Astrocyte of the spinal cord (primary cell): ENCODE data around the gene WDR31.

ENCODE experiments used
- DNase-seq: peaks from one replicate; pipeline ENCODE4 v3.0.0; 2011; ENCODE audit warnings: low read depth, low spot score
- H3K4me3 ChIP-seq: 2 replicates; pipeline ENCODE4 v1.5.1; 2011; ENCODE audit warnings: low read depth, mild to moderate bottlenecking, low read length, moderate library complexity
- in situ Hi-C: cut with HindIII; loops from 2 replicates; pipeline ENCODE4 v1.10.0; 2017; ENCODE audit warnings: low sequenced_read_pairs
- TF ChIP-seq, protein P1 (sequence below): IDR thresholded peaks from 2 replicates; pipeline ENCODE4 v1.5.1; 2012; ENCODE audit warnings: low read depth, mild to moderate bottlenecking, low read length, inconsistent platforms

The WDR31 gene

DNA sequence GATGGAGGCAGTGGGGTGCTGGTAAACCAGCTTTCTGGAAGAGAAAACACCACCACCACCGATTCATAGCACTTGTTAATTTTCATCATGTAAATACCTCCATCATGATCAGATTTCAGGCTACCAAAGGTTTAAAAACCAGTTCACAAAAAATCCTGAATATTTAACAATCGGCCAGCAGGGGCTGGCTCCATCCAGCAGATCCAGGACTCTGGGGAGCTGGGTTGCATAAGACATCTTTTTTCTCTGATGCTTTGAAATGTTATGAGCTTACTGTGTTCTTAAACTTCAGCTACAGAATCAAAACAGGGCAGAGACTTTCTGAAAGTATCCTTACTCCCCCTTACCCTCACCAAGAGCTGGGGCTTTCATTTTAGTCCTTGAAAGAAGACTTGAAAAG lies 22.3 kb downstream of the WDR31 start:
- TF ChIP-seq, protein P1, sequence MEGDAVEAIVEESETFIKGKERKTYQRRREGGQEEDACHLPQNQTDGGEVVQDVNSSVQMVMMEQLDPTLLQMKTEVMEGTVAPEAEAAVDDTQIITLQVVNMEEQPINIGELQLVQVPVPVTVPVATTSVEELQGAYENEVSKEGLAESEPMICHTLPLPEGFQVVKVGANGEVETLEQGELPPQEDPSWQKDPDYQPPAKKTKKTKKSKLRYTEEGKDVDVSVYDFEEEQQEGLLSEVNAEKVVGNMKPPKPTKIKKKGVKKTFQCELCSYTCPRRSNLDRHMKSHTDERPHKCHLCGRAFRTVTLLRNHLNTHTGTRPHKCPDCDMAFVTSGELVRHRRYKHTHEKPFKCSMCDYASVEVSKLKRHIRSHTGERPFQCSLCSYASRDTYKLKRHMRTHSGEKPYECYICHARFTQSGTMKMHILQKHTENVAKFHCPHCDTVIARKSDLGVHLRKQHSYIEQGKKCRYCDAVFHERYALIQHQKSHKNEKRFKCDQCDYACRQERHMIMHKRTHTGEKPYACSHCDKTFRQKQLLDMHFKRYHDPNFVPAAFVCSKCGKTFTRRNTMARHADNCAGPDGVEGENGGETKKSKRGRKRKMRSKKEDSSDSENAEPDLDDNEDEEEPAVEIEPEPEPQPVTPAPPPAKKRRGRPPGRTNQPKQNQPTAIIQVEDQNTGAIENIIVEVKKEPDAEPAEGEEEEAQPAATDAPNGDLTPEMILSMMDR: peak; percentile 17
- in situ Hi-C loops: no loop called here
- DNase-seq: no peak
- no peak overlapping the region for H3K4me3 ChIP-seq

- in situ Hi-C loops: no loop called here
- no peak for DNase-seq
- no peak overlapping the region for H3K4me3 ChIP-seq
- TF ChIP-seq, protein P1: no peak
Observed at GRCh38 chr9:113316030-113316429, 24.0 kb downstream of the WDR31 start.

DNA sequence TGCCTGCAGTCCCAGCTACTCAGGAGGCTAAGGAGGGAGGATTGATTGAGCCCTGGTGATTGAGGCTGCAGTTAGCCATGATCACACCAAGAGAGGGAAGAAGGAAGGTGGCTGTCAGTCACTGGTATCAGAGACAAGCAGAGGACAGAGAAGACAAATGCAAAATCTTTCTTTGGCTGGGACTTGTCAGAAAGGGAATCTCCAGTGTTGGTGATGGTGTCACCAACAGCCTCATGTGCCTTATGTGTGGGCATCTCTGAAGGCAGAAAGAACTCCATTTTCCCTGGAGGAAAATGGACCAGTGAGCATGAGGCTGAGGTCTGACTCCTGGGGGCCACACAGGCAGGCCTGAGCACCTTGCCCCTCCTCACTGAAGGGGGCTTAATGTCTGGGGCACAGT lies 24.8 kb downstream of the WDR31 start:
- H3K4me3 ChIP-seq: no peak overlapping the region
- in situ Hi-C loops: no loop called here
- DNase-seq: no peak
- TF ChIP-seq, protein P1: no peak

DNA sequence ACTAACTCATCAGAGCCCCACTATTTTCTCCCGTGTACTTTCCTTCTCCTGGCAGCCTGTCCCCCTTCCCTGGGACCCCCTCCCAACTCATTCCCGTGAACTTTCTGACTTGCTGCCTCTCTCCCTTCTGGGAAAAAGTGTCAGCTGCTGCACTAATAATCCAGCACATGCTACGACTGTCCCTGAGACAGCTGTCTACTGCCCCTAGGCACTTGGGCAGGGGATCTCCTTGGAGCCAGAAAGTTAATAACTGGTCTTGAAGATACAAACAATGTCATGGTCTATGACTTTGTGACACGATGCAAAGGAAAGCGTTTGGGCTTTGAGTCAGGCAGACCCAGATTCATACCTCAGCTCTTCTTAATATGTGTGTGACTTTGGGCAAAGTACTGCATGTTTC lies 26.8 kb downstream of the WDR31 start:
- in situ Hi-C loops: no loop called here
- no peak overlapping the region for H3K4me3 ChIP-seq
- DNase-seq: no peak
- TF ChIP-seq, protein P1: no peak

DNA sequence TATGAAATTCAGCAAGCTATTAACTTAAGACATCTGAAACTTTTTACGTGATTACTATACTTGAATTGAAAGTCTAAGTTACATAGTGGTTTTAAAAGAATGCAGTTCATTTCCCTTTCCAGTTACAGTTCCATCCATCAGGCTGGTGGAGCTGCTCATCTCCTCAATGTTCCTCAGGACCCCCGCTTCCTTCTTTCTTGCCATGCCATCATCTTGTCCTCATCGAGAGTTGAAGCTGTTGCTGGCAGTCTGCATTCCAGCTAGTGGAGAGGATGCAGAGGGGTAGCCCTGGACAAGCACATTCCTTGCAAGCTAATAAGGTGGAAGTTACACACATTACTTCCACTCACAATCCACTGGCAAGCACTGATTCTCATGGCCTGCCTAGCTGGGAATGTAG lies 28.1 kb downstream of the WDR31 start:
- no peak for DNase-seq
- in situ Hi-C loops: no loop called here
- TF ChIP-seq, protein P1: no peak
- no peak overlapping the region for H3K4me3 ChIP-seq

- in situ Hi-C loops: no loop called here
- no peak overlapping the region for H3K4me3 ChIP-seq
- TF ChIP-seq, protein P1: no peak
- DNase-seq: no peak
Observed at GRCh38 chr9:113310538-113310937, 29.5 kb downstream of the WDR31 start.

DNA sequence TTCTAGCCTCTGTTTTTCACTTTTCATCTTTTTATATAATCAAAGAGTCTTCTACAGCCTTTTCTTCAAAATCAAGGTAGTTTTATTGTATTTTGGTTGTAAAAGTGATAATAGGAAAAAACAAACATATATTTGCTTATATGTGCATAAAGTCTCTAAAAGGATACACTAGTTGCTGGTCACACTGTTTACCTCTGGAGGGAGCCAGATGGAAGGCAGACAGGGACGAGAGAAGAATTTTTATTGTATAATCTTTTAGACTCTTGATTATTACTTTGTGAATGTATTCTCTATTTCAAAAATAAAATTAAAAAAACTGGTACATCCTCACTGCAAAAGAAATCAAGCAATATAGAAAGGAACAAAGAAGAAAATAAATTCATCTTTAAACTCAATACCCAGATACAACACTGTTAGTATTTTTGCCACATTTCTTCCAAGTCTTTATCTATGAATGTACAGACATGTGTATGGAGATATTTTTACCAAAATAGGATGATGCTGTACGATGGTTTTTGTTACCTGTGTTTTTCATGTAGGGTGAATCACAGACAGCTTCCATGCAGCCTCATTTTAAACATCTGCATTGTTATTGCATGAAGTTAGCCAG lies 30.8 kb downstream of the WDR31 start:
- peak; percentile 49 for DNase-seq
- H3K4me3 ChIP-seq: no peak overlapping the region
- in situ Hi-C loops: no loop called here
- TF ChIP-seq, protein P1: peak; percentile 84
